Keratinocyte (primary cell): ENCODE measurements around the gene ITSN1.

Experiments
- EZH2 ChIP-seq: IDR thresholded peaks from one replicate; pipeline ENCODE4 v1.6.1; 2012; ENCODE audit warnings: inconsistent platforms, mild to moderate bottlenecking, low read length, moderate library complexity
- TF ChIP-seq, protein P1 (sequence below), 3 experiments: IDR thresholded peaks in 1 of 3; conservative IDR thresholded peaks in 1 of 3; optimal IDR thresholded peaks in 1 of 3; 2 replicates in 2 of 3; 3 replicates in 1 of 3; pipeline versions ENCODE3 to v1.5.1; 2011; ENCODE audit warnings: low read length in 3 of 3, mild to moderate bottlenecking in 3 of 3, moderate library complexity in 2 of 3, control low read depth in 1 of 3, inconsistent platforms in 1 of 3; ENCODE audit not compliant: insufficient read depth in 2 of 3; ENCODE audit errors: extremely low read depth in 1 of 3

DNA sequence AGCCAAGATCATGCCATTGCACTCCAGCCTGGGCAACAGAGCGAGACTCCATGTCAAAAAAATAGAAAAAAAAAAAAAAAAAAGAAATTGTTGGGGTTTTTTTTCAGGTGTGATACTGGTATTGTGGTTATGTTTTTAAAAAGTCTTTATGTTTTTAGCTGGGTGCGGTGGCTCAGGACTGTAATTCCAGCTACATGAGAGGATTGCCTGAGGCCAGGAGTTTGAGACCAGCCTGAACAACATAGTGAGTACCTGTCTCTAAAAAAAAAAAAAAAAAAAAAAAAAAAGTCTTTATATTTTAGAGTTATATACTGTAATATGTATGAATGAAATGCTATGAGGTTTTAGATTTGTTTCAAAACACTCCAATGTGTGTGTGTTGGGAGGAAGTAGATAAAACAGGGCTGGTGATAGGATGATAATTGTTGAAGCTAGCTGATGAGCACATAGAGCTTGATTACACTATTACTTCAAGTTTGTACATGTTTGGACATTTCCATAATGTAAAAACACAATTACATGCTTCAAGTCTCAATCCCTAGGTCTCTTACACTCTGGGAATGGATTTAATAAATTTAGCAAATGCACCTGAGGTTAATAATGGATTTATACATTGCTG lies 303.5 kb downstream of the ITSN1 start:
- TF ChIP-seq, protein P1, sequence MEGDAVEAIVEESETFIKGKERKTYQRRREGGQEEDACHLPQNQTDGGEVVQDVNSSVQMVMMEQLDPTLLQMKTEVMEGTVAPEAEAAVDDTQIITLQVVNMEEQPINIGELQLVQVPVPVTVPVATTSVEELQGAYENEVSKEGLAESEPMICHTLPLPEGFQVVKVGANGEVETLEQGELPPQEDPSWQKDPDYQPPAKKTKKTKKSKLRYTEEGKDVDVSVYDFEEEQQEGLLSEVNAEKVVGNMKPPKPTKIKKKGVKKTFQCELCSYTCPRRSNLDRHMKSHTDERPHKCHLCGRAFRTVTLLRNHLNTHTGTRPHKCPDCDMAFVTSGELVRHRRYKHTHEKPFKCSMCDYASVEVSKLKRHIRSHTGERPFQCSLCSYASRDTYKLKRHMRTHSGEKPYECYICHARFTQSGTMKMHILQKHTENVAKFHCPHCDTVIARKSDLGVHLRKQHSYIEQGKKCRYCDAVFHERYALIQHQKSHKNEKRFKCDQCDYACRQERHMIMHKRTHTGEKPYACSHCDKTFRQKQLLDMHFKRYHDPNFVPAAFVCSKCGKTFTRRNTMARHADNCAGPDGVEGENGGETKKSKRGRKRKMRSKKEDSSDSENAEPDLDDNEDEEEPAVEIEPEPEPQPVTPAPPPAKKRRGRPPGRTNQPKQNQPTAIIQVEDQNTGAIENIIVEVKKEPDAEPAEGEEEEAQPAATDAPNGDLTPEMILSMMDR (optimal IDR thresholded peaks at IDR 0.05 in 1 of 3, IDR thresholded peaks at IDR 0.05 in 1 of 3, conservative IDR thresholded peaks at IDR 0.05 in 1 of 3; ENCODE audit: extremely low read depth in 1 of 3, insufficient read depth in 2 of 3, low read length in 3 of 3): no peak
- no peak for TF ChIP-seq EZH2
